Transverse colon (tissue), 4 donors: Measurements from ENCODE around the gene ITPRID2. TPM values are rescaled to one million over a fixed set of nuclear protein-coding genes. Genes with fewer than 3 reads are reported as not detected.

ENCODE experiments used
- DNase-seq: peaks from one replicate; pipeline ENCODE4 v3.0.0-alpha.2; 2019
- H3K27ac ChIP-seq, 4 donors: fragments of 200-600 bp; sonication (generic); 2 replicates each; pipeline ENCODE4 v1.5.1; 2016 to 2018; ENCODE audit warnings: inconsistent platforms in 4 of 4
- H3K27me3 ChIP-seq: fragments of 200-600 bp; sonication (generic); 2 replicates; pipeline ENCODE4 v1.5.1; 2017; ENCODE audit warnings: inconsistent platforms
- H3K36me3 ChIP-seq, 4 donors: fragments of 200-600 bp; sonication (generic); 2 replicates each; pipeline ENCODE4 v1.5.1; 2017 to 2019; ENCODE audit warnings: inconsistent platforms in 4 of 4
- H3K4me1 ChIP-seq, 4 donors: fragments of 200-600 bp; sonication (generic); 2 replicates each; pipeline ENCODE4 v1.5.1; 2017 to 2020; ENCODE audit warnings: inconsistent platforms in 4 of 4
- H3K4me3 ChIP-seq, 4 donors: fragments of 200-600 bp; sonication (generic); 1 replicate in 1 of 4; 2 replicates in 3 of 4; pipeline versions ENCODE4 v1.5.1 to v1.6.1; 2017 to 2019; ENCODE audit warnings: inconsistent platforms in 4 of 4
- H3K9me3 ChIP-seq, 2 donors: fragments of 200-600 bp; sonication (generic); 2 replicates each; pipeline ENCODE4 v1.5.1; 2017 to 2019; ENCODE audit warnings: inconsistent platforms in 2 of 2
- EP300 ChIP-seq: sonication (generic); formaldehyde crosslinking; IDR thresholded peaks from one replicate; pipeline ENCODE4 v1.6.1; 2017; ENCODE audit warnings: antibody characterized with exemption, low read depth
- POLR2A ChIP-seq: fragments of 450-650 bp; IDR thresholded peaks from one replicate; pipeline ENCODE4 v1.6.1; 2016; ENCODE audit warnings: antibody characterized with exemption, mild to moderate bottlenecking, moderate library complexity
- POLR2AphosphoS5 ChIP-seq, 3 donors: sonication (generic); formaldehyde crosslinking; IDR thresholded peaks; one replicate each; pipeline ENCODE4 v1.6.1; 2016; ENCODE audit warnings: antibody characterized with exemption in 3 of 3
- WGBS, 2 donors: methylation state at CpG; one replicate each; pipeline ENCODE4 v1.1.5; 2018; ENCODE audit warnings: low coverage in 1 of 2; 5-methylcytosine and 5-hydroxymethylcytosine counted together
- in situ Hi-C, 4 donors: fragments of 200-750 bp; cut with MboI; loops; one replicate each; pipeline versions ENCODE4 v1.15.0 to v1.15.1; 2017; ENCODE audit warnings: low sequenced_read_pairs in 3 of 4, low pct_ligation_motif_present in 1 of 4, low pct_unique_long_range_greater_than_20kb in 1 of 4
- intact Hi-C: fragments of 100-400 bp; cut with DNase I; formaldehyde crosslinking; loops from one replicate; pipeline ENCODE4 v1.15.1; 2023; ENCODE audit warnings: low total_unique reads
- total RNA-seq, 4 donors: library from RNA; depleted of rRNA; stranded (reverse); fragments of >200 nt; gene quantifications; one replicate each; pipeline ENCODE4 v1.1.0, GENCODE V29; 2016
- TF ChIP-seq, protein P1 (sequence below), 5 experiments: fragments of 200-600 bp in 3 of 5; fragments of 450-650 bp in 2 of 5; sonication (generic) in 3 of 5; IDR thresholded peaks; 1 replicate in 2 of 5; 2 replicates in 3 of 5; pipeline ENCODE4 v1.5.1; 2016 to 2017; ENCODE audit warnings: antibody characterized with exemption in 5 of 5, inconsistent platforms in 3 of 5, mild to moderate bottlenecking in 2 of 5, moderate library complexity in 1 of 5

The ITPRID2 gene
- total RNA-seq, 4 donors from 2014 or later: 117 to 255 (median 212) TPM

DNA sequence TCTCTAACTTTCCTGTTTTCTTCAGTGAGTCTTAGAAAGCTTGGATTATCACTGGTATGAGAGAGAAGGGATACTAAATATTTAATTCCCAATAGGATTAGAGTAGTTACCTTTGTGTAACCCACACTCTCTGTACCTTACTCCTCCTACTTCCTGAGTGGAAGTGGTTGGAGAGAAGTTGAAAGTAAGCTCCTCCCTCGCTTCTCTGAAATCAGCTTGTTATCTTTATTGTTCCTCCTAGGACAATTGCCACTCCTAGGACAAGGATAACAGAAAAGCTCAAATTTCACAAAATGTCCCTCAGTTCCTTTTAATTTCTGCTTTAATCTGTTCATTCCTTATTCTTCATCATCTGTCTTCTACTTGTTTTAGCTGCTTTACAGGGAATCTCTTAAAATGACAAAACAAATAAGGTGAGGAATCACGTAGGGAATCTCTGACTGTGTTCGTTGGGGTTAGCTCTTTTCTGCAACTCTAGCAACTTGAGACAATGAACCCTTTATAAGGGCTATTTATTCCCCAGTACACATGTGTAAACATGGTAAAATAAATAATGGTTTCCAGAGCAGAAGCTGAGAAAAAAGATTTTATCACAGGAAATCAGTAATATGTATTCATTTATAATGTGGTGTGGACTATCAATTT, 8.6 kb downstream of the ITPRID2 start:
- DNase-seq: no peak
- H3K4me3 ChIP-seq: no peak overlapping the region
- 32 to 47% methylated on average over 3 of the region's 3 CpGs for WGBS, 2 donors
- H3K4me1 ChIP-seq: peaks cover 0 to 98% (median 50%) of the 10 kb centered on the region in 4 donors
- H3K27ac ChIP-seq: peak overlapping the region; percentile 19 to 64 (median 36)
- H3K36me3 ChIP-seq: peaks cover 0 to 51% (median 25%) of the 10 kb centered on the region in 4 donors
- H3K9me3 ChIP-seq: no peaks in the 10 kb centered on the region
- in situ Hi-C loops (loop anchor here (10.0 to 25.0 kb wide), 2 partner anchors 155 to 163 kb away; no protein-coding TSS in a partner anchor), intact Hi-C loops (no loop called here)
- no peaks in the 10 kb centered on the region for H3K27me3 ChIP-seq
- TF ChIP-seq POLR2A: no peak
- TF ChIP-seq POLR2AphosphoS5 (IDR thresholded peaks at IDR 0.05): peak in 1 of 3 donors; percentile 5
- TF ChIP-seq, protein P1, sequence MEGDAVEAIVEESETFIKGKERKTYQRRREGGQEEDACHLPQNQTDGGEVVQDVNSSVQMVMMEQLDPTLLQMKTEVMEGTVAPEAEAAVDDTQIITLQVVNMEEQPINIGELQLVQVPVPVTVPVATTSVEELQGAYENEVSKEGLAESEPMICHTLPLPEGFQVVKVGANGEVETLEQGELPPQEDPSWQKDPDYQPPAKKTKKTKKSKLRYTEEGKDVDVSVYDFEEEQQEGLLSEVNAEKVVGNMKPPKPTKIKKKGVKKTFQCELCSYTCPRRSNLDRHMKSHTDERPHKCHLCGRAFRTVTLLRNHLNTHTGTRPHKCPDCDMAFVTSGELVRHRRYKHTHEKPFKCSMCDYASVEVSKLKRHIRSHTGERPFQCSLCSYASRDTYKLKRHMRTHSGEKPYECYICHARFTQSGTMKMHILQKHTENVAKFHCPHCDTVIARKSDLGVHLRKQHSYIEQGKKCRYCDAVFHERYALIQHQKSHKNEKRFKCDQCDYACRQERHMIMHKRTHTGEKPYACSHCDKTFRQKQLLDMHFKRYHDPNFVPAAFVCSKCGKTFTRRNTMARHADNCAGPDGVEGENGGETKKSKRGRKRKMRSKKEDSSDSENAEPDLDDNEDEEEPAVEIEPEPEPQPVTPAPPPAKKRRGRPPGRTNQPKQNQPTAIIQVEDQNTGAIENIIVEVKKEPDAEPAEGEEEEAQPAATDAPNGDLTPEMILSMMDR (IDR thresholded peaks at IDR 0.05): no peak
- TF ChIP-seq EP300: no peak

DNA sequence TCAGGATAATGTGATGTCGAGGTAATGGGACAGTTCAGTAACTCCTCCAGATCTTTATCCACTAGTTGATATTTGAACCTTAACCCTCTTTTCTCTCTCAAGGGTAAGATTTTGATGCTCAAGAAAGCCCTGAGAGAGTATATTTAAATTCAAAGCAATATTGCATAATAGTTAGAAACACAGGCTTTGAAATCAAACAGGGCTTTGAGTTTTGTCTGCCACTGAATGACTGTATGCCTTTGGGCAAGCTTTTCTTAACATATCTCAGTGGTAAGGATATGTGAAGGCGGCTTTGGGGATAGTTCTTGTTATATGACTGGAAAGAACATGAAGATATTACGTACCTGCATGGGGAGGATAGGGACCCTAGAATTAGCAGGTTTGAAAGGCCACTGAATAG, 11.1 kb downstream of the ITPRID2 start:
- H3K27ac ChIP-seq: no peak overlapping the region
- in situ Hi-C loops: loop anchor here (10.0 to 25.0 kb wide), 2 partner anchors 158 to 165 kb away; no protein-coding TSS in a partner anchor
- no peaks in the 10 kb centered on the region for H3K27me3 ChIP-seq
- H3K9me3 ChIP-seq: no peaks in the 10 kb centered on the region
- TF ChIP-seq, protein P1 (IDR thresholded peaks at IDR 0.05): no peak
- no peak for TF ChIP-seq POLR2A
- no peak for TF ChIP-seq POLR2AphosphoS5 (IDR thresholded peaks at IDR 0.05)
- TF ChIP-seq EP300: no peak
- intact Hi-C loops: no loop called here
- WGBS, 2 donors: 76 to 90% methylated on average over 3 of the region's 3 CpGs
- peaks cover 0 to 57% (median 25%) of the 10 kb centered on the region in 4 donors for H3K36me3 ChIP-seq
- H3K4me1 ChIP-seq: peaks cover 3 to 76% (median 34%) of the 10 kb centered on the region in 4 donors
- H3K4me3 ChIP-seq: no peak overlapping the region
- DNase-seq: no peak

- no peak overlapping the region for H3K4me3 ChIP-seq
- DNase-seq: no peak
- no peaks in the 10 kb centered on the region for H3K9me3 ChIP-seq
- intact Hi-C loops (no loop called here), in situ Hi-C loops (loop anchor here (10.0 to 25.0 kb wide), 2 partner anchors 159 to 167 kb away; no protein-coding TSS in a partner anchor)
- 19 to 22% methylated on average over 2 of the region's 2 CpGs for WGBS, 2 donors
- H3K27ac ChIP-seq: no peak overlapping the region
- H3K27me3 ChIP-seq: no peaks in the 10 kb centered on the region
- peaks cover 0 to 51% (median 23%) of the 10 kb centered on the region in 4 donors for H3K36me3 ChIP-seq
- TF ChIP-seq, protein P1 (IDR thresholded peaks at IDR 0.05): peak; percentile 41 to 50 (median 46)
- TF ChIP-seq POLR2AphosphoS5 (IDR thresholded peaks at IDR 0.05): no peak
- TF ChIP-seq POLR2A: no peak
- no peak for TF ChIP-seq EP300
- peaks cover 3 to 77% (median 32%) of the 10 kb centered on the region in 4 donors for H3K4me1 ChIP-seq
These were observed 12.6 kb downstream of the ITPRID2 start for GRCh38 chr2:181904022-181904632.

- Histone ChIP-seq H3K27ac (no peak overlapping the region), H3K27me3 (no peaks in the 10 kb centered on the region), H3K4me1 (peaks cover 3 to 76% (median 39%) of the 10 kb centered on the region in 4 donors), H3K36me3 (peaks cover 0 to 34% (median 10%) of the 10 kb centered on the region in 4 donors), H3K4me3 (no peak overlapping the region), H3K9me3 (no peaks in the 10 kb centered on the region)
- in situ Hi-C loops (loop anchor here (10.0 to 25.0 kb wide), 2 partner anchors 162 to 170 kb away; no protein-coding TSS in a partner anchor), intact Hi-C loops (loop anchor here (5.0 kb wide), 1 partner anchor 690 kb away; no protein-coding TSS in a partner anchor)
- DNase-seq: no peak
- TF ChIP-seq EP300 (no peak), POLR2AphosphoS5 (IDR thresholded peaks at IDR 0.05) (no peak), POLR2A (no peak)
- TF ChIP-seq, protein P1 (IDR thresholded peaks at IDR 0.05): no peak
These were observed 15.5 kb downstream of the ITPRID2 start for GRCh38 chr2:181907057-181907456.
